Measurements from ENCODE around the gene OCA2.

The OCA2 gene

DNA sequence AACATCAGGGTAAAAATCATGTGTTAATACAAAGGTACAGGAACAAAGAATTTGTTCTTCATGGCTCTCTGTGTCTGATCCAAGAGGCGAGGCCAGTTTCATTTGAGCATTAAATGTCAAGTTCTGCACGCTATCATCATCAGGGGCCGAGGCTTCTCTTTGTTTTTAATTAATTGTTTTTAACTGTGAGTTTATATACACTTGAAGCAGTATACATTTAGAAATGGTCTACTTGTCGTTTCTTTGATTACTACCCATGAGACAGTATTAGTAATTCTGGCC, 21.2 kb upstream of the OCA2 start:
- DNase-seq (ENCODE audit: low read depth): no peak

- no peak for DNase-seq (ENCODE audit: low read depth)
Measured at GRCh38 chr15:28118531-28118930, 19.4 kb upstream of the OCA2 start.

DNA sequence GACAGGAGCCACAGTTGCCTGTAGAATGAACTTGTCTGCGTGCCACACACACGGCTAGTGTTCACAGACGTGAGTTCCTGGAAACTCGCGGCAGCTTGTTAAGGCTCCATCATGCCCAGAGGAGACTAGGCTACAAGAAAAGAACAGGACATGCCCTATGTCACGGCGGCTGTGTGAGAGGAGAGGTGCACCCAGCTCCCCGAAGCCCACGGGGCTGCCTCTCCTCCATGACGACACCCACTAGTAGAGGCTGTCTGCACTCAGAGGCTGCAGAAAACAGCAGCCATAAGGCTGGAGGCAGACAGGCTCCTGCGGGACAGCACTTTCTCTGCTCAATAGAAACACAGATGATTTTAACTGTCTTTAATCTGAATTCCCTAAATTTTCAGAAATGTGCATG, 19.0 kb upstream of the OCA2 start:
- DNase-seq (ENCODE audit: low read depth): no peak

GRCh38 chr15:28117432-28117990, 18.4 kb upstream of the OCA2 start:
- DNase-seq (ENCODE audit: low read depth): no peak

- no peak for DNase-seq (ENCODE audit: low read depth)
Measured at GRCh38 chr15:28116521-28117431, 17.7 kb upstream of the OCA2 start.

DNA sequence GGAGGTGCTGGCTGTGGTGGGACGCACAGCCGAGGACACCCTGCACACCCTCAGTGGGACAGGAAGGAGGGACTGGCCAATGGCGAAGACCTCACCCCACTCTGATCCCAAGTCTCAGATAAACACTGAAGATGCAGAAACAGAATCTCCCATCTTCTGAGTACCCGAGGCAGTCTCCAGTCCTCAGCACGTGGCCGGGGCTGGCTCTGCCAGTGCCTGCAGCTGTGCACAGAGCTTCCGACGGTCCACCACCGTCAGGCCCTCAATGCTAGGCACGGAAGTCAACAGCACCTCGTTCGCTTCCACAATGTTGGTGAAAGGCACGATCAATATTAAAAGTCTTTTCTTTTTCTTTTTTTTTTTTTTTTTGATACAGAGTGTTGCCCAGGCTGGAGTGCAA, 16.8 kb upstream of the OCA2 start:
- no peak for DNase-seq (ENCODE audit: low read depth)

- DNase-seq (ENCODE audit: low read depth): no peak
Measured at GRCh38 chr15:28114721-28115622, 15.9 kb upstream of the OCA2 start.

DNA sequence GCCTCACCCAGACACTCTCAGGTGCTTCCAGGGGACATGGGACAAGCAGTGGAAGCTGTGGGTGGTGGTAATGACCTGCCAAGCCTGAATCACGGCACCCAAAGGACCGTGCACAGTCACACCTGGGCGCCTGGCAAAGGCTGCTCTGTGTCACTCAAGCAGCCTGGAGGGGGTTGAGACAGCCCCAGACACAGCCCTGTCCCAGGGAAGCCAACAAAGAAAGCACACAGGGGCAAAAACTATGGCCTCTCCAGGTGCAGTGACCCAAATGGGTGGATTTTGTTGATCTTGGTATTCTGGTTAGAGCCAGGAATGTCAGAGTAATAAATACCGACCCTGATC, 15.0 kb upstream of the OCA2 start:
- no peak for DNase-seq (ENCODE audit: low read depth)

DNA sequence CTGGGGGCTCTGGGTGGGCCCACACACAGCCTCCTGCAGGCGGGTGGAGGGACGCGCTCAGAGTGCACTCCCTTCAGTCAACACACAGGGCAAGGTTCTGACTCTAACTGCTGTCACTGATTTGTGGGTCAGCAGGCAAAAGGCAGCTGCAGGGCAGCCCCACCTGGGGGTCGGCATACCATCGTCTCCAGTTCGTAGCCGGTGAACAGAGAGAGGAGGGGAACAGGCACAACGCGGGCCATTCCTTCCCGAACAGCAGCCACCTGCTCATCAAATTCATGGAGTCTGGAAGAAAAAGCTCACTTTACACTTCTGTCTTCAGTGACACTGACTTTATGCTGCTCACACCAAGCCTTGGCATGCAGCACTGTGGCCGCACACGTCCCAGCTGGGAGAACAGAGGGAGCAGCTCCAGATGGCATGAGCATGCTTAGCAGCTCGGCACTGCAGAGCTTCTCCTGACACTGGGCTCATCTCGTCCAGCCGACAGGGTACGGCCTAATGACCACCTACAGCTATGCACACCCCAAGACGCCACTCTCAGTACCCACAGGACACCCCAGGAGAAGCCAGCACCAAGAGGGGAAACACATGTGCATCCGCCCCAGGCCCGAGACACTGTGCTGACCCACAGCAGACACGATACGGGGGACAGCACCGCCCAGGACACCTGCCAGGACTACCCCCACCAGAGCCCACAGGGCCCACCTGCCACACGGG, 14.4 kb upstream of the OCA2 start:
- DNase-seq (ENCODE audit: low read depth): no peak

- DNase-seq (ENCODE audit: low read depth): no peak
Measured at GRCh38 chr15:28112962-28113361, 13.8 kb upstream of the OCA2 start.

GRCh38 chr15:28112101-28112760, 13.1 kb upstream of the OCA2 start:
- no peak for DNase-seq (ENCODE audit: low read depth)

DNA sequence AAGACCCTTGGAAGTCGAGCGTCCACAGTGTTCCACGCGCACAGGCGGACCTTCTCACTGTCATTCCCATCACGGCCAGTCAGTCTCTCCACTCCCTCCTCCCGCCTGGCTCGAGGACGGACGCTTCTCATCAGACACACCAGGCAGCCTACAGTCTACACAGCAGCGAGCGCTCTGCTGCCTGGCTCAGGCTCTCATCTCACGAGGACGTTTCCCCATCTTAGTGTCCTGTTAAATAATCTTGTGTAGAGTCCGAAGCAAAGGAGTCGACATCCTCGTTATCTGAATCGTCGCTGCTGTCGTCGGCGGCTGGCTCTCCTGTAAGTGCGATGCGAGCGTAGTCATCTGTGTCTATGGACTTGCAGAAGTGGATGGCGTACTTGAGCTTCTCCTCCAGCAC, 12.4 kb upstream of the OCA2 start:
- DNase-seq (ENCODE audit: low read depth): no peak

- no peak for DNase-seq (ENCODE audit: low read depth)
Measured at GRCh38 chr15:28110481-28110881, 11.4 kb upstream of the OCA2 start.

GRCh38 chr15:28109626-28110455, 10.7 kb upstream of the OCA2 start:
- DNase-seq (ENCODE audit: low read depth): no peak

DNA sequence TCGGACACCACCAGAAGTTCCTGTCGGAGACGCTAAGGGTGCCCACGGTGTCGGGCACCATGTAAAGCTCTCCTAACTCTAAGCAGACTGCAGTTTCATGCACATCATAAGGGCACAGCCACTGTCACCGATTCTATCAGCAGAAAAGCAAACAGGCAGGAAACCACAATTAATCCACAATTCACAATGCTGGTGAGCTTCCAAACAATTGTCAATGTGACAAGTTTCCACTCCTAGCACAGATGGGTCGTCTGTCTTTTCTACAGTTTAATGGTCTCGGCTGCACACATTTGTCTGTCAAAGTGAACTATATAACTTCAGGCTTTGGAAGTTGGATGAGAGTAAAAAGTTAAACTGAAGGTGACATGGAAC, 8.8 kb upstream of the OCA2 start:
- DNase-seq (ENCODE audit: low read depth): no peak

DNA sequence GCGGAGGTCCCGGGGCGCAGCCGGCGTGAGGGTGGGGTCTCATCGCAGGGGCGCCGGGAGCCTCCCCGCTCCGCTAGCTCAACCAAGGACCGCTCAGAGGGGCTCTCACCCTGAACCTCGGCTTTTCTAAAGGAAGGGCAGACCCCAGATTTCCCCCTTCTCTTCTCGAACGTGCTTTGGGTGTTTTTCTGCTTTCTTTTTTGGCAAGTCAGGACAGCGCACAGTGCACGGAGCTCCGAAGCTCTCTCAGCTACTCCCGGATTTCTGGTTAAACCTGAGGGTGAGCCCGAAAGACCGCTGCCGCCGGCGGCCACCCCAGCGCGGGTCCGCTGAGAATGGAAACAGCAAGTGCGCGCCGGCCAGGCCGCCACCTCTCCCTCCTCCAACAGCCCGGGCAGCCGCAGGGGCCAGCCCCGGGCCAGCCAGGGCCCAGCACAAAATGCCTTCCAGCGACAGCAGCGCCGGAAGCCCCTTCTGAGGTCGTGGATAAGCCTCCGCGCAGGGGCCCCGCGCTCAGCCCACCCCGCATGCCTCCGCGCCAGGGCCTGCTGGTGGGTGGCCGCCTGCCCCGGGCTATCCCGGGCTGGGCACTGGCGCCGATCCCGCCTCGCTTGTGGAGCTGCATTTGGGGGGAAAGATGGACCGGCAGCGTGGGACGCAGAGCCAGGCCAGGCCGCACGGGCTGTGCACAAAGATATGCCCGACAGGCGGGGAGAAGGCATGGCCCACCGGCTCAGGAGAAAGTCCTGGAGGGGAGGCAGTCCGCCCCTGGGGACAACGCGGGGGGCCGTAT, 8.2 kb upstream of the OCA2 start:
- DNase-seq (ENCODE audit: low read depth): no peak

- DNase-seq (ENCODE audit: low read depth): no peak
Measured at GRCh38 chr15:28106294-28107110, 7.4 kb upstream of the OCA2 start.

DNA sequence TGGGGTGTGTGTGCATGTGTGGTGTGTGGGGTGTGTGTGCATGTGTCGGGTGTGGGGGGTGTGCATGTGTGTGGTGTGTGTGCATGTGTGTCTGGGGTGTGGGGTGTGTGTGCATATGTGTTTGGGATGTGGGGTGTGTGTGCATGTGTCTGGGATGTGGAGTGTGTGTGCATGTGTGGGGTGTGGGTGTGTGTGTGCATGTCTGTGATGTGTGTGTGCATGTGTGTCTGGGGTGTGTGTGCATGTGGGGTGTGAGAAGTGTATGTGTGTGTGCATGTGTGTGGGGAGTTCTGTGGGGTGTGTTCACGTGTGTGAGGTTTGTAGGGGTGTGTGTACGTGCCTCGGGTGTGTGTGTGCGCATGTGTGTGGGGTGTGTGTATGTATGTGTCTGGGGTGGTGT, 6.7 kb upstream of the OCA2 start:
- DNase-seq (ENCODE audit: low read depth): no peak

GRCh38 chr15:28105224-28105791, 6.2 kb upstream of the OCA2 start:
- DNase-seq (ENCODE audit: low read depth): no peak
